ENCODE results near the gene ACSBG1.

- TF ChIP-seq SP1 (IDR thresholded peaks at IDR 0.05) = no peak
- TF ChIP-seq BHLHE40 (IDR thresholded peaks at IDR 0.05; ENCODE audit: borderline replicate concordance) = no peak
- TF ChIP-seq PKNOX1 (IDR thresholded peaks at IDR 0.05) = no peak
- TF ChIP-seq SUZ12 (IDR thresholded peaks at IDR 0.05) = no peak
- no peak for TF ChIP-seq L3MBTL2 (conservative IDR thresholded peaks at IDR 0.05)
These were observed 77.7 kb downstream of the ACSBG1 start for GRCh38 chr15:78156653-78157052.

Data from HEK293T (cell line).